COLO829 (cell line): ENCODE measurements around the gene FGGY.
"Not testable (repeated sequence)": the region's sequence is repeated elsewhere in the genome, so short reads cannot be mapped to it uniquely, and the experiment has no call there.

Source experiments
- DNase-seq: peaks from one replicate; pipeline ENCODE4 v3.0.0; 2012; ENCODE audit warnings: low spot score

FGGY gene

GRCh38 chr1:59482986-59483385 lies 186.1 kb downstream of the FGGY start:
- DNase-seq: no peak

- peak; percentile 63 for DNase-seq
Measured at GRCh38 chr1:59484096-59484495, 187.2 kb downstream of the FGGY start.

GRCh38 chr1:59485171-59485570 lies 188.3 kb downstream of the FGGY start:
- no peak for DNase-seq

GRCh38 chr1:59485949-59486348 lies 189.1 kb downstream of the FGGY start:
- no peak for DNase-seq

- no peak for DNase-seq
Measured at GRCh38 chr1:59486615-59487014, 189.7 kb downstream of the FGGY start.

GRCh38 chr1:59487335-59488031 lies 190.6 kb downstream of the FGGY start:
- no peak for DNase-seq

- DNase-seq: no peak
Measured at GRCh38 chr1:59492500-59492899, 195.6 kb downstream of the FGGY start.

GRCh38 chr1:59494145-59494833 lies 197.4 kb downstream of the FGGY start:
- no peak for DNase-seq

GRCh38 chr1:59496156-59496555 lies 199.3 kb downstream of the FGGY start:
- not testable (repeated sequence) for DNase-seq

- no peak for DNase-seq
Measured at GRCh38 chr1:59497616-59498015, 200.7 kb downstream of the FGGY start.

GRCh38 chr1:59498640-59499039 lies 201.7 kb downstream of the FGGY start:
- DNase-seq: no peak

GRCh38 chr1:59499273-59499942 lies 202.5 kb downstream of the FGGY start:
- DNase-seq: no peak

- DNase-seq: no peak
Measured at GRCh38 chr1:59499943-59500569, 203.2 kb downstream of the FGGY start.

GRCh38 chr1:59500950-59501742 lies 204.3 kb downstream of the FGGY start:
- DNase-seq: no peak

- DNase-seq: no peak
Measured at GRCh38 chr1:59502009-59502691, 205.3 kb downstream of the FGGY start.

- DNase-seq: no peak
Measured at GRCh38 chr1:59504276-59504675, 207.4 kb downstream of the FGGY start.

GRCh38 chr1:59505596-59506028 lies 208.7 kb downstream of the FGGY start:
- DNase-seq: peak; percentile 50

GRCh38 chr1:59506952-59507351 lies 210.1 kb downstream of the FGGY start:
- no peak for DNase-seq

GRCh38 chr1:59509341-59509875 lies 212.5 kb downstream of the FGGY start:
- DNase-seq: no peak

GRCh38 chr1:59510249-59510648 lies 213.4 kb downstream of the FGGY start:
- no peak for DNase-seq
